HG02623 (cell line): ENCODE results near the gene CTR9.
"Not testable (repeated sequence)": the region's sequence is repeated elsewhere in the genome, so short reads cannot be mapped to it uniquely, and the experiment has no call there.

Source experiments
- ATAC-seq: cut with Tn5 transposase; IDR thresholded peaks from one replicate; pipeline ENCODE4 v1.9.1; 2021; ENCODE audit warnings: moderate library complexity; ENCODE audit not compliant: unreplicated experiment

CTR9 gene

GRCh38 chr11:10813945-10814344 lies 62.9 kb downstream of the CTR9 start:
- no peak for ATAC-seq

- no peak for ATAC-seq
Observed at GRCh38 chr11:10818594-10818993, 67.5 kb downstream of the CTR9 start.

GRCh38 chr11:10822491-10822890 lies 71.4 kb downstream of the CTR9 start:
- not testable (repeated sequence) for ATAC-seq

- ATAC-seq, result no peak
Observed at GRCh38 chr11:10823152-10823579, 72.1 kb downstream of the CTR9 start.

- no peak for ATAC-seq
Observed at GRCh38 chr11:10824888-10825287, 73.8 kb downstream of the CTR9 start.

GRCh38 chr11:10828402-10828801 lies 77.4 kb downstream of the CTR9 start:
- ATAC-seq, result no peak

- ATAC-seq, result no peak
Observed at GRCh38 chr11:10829139-10829538, 78.1 kb downstream of the CTR9 start.
